Stimulated activated CD4-positive, alpha-beta T cell treated with anti-CD3 and anti-CD28 coated beads, Interleukin-12 subunit alpha, Interleukin-12 subunit beta, amount 100 ng/mL, for 4 hours (primary cell): Measurements from ENCODE around the gene ANXA4.

Source experiments
- DNase-seq: peaks from one replicate; pipeline ENCODE4 v3.0.0-alpha.2; 2020

ANXA4 gene

GRCh38 chr2:69741575-69742321, at the start of gene ANXA4:
TSS of gene ANXA4 (plus strand) at chr2:69742134. CDS start at chr2:69781566, 39,432 bp downstream.
- DNase-seq = peak; percentile 60

- no peak for DNase-seq
These were observed 49.5 kb upstream of the ANXA4 start for GRCh38 chr2:69692424-69692823.

GRCh38 chr2:69693059-69693774, 48.7 kb upstream of the ANXA4 start:
- no peak for DNase-seq

- DNase-seq = no peak
These were observed 48.0 kb upstream of the ANXA4 start for GRCh38 chr2:69693775-69694450.

GRCh38 chr2:69694894-69695849, 46.8 kb upstream of the ANXA4 start:
- DNase-seq = no peak

GRCh38 chr2:69695850-69696216, 46.1 kb upstream of the ANXA4 start:
- DNase-seq = no peak

GRCh38 chr2:69700381-69700780, 41.6 kb upstream of the ANXA4 start:
- DNase-seq = no peak

GRCh38 chr2:69701100-69701945, 40.6 kb upstream of the ANXA4 start:
- DNase-seq = no peak

GRCh38 chr2:69703189-69703588, 38.7 kb upstream of the ANXA4 start:
- DNase-seq = no peak

GRCh38 chr2:69704446-69704845, 37.5 kb upstream of the ANXA4 start:
- DNase-seq = no peak

GRCh38 chr2:69709290-69709689, 32.6 kb upstream of the ANXA4 start:
- no peak for DNase-seq

GRCh38 chr2:69711971-69712370, 30.0 kb upstream of the ANXA4 start:
- DNase-seq = no peak

- DNase-seq = no peak
These were observed 27.9 kb upstream of the ANXA4 start for GRCh38 chr2:69714024-69714423.

GRCh38 chr2:69714539-69715220, 27.3 kb upstream of the ANXA4 start:
- DNase-seq = peak; percentile 89

- no peak for DNase-seq
These were observed 26.0 kb upstream of the ANXA4 start for GRCh38 chr2:69715964-69716363.

GRCh38 chr2:69716555-69717120, 25.3 kb upstream of the ANXA4 start:
- DNase-seq = no peak

GRCh38 chr2:69717186-69717585, 24.7 kb upstream of the ANXA4 start:
- DNase-seq = no peak

- DNase-seq = no peak
These were observed 24.1 kb upstream of the ANXA4 start for GRCh38 chr2:69717861-69718273.

- no peak for DNase-seq
These were observed 23.5 kb upstream of the ANXA4 start for GRCh38 chr2:69718338-69718965.

GRCh38 chr2:69720404-69720803, 21.5 kb upstream of the ANXA4 start:
- no peak for DNase-seq
